Right ventricle myocardium inferior (tissue), 1 donor: ENCODE measurements around the gene PDE1C. TPM values are rescaled to one million over a fixed set of nuclear protein-coding genes. Genes with fewer than 3 reads are reported as not detected.
A peak's percentile ranks its signal among the peaks of the same experiment; 100 is the strongest.
"Not testable (repeated sequence)": the region's sequence is repeated elsewhere in the genome, so short reads cannot be mapped to it uniquely, and the experiment has no call there.

ENCODE experiments used
- ATAC-seq: fragments of 200-7000 bp; cut with Tn5 transposase; one replicate; pipeline ENCODE4 v1.9.1; 2020; ENCODE audit warnings: mild to moderate bottlenecking, moderate library complexity
- DNase-seq: peaks from one replicate; pipeline ENCODE4 v3.0.0; 2021; ENCODE audit errors: missing footprints
- intact Hi-C: fragments of 100-400 bp; cut with DNase I; formaldehyde crosslinking; loops from one replicate; pipeline ENCODE4 v1.11.0; 2022
- total RNA-seq: library from RNA; stranded (reverse); fragmentation: NEBNext Ultra II Directional; extraction: Animal tissue kit (Norgen Biotek cat#: 25700); gene quantifications from one replicate; pipeline ENCODE4 v1.2.1, GENCODE V29; 2021
- donor health status: DM: no; HTN: yes; CAD: no; lungs with severe emphysema.

Gene PDE1C
- total RNA-seq, 1 donor from 2014 or later: 198 TPM

DNA sequence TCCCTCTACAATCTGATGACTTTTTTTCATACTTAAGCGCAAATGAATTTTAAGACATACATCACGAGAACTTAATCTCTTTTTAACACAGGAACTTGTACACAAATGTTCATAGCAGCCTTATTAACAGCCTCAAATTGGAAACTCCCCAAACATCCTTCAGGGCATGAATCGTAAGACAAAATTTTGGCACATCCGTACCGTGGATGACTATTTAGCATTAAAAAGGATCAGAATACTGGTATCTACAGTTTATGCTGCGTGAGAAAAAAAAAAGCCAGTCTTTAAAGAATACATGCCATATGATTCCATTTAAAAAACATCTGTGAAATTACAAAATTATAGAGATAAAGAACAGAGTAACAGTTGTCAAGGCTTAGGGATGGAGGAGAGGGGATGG is 46.8 kb downstream of the PDE1C start:
- intact Hi-C loops: no loop called here
- ATAC-seq: no peak
- no peak for DNase-seq

DNA sequence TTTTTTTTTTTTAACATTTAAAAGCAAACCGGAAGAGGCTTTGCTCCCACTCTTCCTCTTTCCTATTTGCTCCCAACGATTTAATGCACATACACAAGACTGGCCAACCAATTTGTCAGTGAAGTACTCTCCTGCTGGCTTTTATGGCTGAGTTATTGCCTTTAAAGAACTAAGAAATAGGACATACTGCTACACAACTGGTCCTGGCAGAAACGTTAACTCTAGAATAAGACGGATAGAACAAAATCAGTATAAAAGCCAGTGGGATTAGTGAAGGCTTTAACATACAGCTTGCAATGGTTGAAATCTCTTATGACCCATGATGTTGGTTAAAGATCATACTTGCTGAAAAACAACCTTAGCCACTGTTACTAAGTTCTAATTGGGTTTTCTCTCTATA is 47.2 kb downstream of the PDE1C start:
- no peak for ATAC-seq
- DNase-seq: no peak
- intact Hi-C loops: no loop called here

DNA sequence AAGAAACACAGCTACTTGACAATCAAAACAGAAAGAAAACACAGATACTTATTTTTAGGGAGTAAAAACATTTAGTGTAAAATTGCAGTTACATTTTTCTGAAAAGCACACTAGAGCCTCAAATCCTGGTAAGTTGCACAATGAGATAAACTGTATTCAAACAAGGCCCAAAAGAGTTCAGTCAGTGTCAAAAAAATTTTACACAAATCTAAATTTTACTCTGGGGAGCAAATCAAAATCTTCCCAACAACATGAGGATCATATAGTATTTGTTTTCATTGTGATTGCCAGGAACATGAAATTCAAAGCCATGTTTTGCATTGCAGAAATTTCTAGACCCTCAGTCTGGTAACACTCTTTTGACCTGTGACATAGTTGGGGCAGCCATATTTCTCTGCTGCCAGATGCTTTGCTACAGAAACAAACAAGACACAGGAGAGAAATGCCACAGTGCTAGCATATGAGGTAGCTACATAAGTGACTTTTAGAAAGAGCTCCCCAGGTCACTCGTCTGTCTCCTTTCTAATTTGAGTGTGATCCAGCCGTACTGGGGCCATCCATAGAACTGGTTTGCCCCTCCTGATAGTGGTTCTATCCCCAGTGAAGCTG is 49.6 kb downstream of the PDE1C start:
- ATAC-seq (peak; percentile 56), DNase-seq (no peak)
- intact Hi-C loops: no loop called here

DNA sequence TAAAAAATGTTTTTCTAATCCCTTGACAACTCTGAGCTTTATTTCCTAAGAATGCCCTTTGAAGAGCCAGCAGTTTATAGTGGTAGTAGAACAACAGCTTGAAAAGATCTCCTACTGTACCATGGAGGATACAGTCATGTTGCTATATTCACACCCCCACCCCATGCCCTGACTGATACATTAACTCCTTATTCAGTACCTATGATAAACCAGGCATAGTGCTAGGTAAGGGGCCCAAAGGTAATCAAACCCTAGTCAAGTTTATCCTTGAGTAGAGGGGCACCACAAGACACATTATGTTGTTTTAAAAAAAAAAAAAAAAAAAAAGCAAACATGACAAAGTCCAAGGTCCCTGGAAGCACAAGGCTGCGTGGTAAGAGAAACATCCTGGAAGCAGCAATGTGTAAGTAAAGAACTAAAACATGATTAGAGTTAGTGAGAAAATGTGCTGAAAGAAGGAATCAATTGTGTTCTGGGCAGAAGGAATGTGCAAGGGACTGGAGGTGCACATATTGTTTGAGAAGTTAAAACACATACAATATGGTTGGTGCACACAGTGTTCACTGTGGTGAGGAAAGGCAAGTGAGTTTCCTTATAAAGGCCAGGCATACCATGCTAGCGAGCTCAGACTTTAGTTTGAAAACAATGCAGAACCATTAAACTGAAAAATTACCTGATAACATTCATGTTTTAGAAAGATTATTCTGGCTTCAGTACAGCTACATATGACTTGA is 51.2 kb downstream of the PDE1C start:
- ATAC-seq (no peak), DNase-seq (no peak)
- intact Hi-C loops: loop anchor here (5.0 kb wide), 1 partner anchor 37 kb away; no protein-coding TSS in a partner anchor

DNA sequence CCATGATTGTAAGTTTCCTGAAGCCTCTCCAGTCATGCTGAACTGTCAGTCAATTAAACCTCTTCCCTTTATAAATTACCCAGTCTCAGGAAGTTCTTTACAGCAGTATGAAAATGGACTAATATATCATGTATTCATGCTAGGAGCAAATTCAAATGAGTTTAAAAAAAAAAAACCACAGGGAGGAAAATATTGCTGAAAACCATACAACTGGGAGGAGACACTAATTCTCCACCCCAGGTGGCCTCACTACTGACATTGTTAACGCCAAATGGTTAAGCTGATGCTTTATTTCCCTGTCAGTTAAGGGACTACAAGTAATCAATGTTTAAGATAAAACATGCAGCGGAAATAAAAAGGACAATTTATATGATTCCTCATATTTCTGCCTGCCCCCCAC is 55.1 kb downstream of the PDE1C start:
- intact Hi-C loops: loop anchor here (5.0 kb wide), 1 partner anchor 33 kb away; no protein-coding TSS in a partner anchor
- ATAC-seq (no peak), DNase-seq (no peak)

DNA sequence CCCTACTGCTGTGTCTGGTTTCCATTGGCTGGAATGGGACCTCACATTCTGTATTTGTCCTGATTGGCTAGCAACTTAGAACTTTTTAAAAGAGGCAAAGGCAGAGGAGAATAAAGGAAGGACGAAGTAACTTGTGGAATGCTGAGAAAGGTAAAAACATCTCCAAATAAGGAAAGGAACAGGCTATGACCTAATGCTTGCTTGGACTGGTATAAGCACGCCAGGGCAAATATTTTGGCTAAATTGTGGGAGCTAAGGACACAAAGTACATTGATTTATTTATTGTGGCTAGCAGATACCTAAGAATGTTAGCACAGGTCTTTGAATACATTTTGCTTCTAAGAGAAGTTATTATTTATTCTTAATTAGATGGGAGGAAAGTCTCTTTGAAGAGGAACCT is 56.7 kb downstream of the PDE1C start:
- intact Hi-C loops, DNase-seq, ATAC-seq: not testable (repeated sequence)

DNA sequence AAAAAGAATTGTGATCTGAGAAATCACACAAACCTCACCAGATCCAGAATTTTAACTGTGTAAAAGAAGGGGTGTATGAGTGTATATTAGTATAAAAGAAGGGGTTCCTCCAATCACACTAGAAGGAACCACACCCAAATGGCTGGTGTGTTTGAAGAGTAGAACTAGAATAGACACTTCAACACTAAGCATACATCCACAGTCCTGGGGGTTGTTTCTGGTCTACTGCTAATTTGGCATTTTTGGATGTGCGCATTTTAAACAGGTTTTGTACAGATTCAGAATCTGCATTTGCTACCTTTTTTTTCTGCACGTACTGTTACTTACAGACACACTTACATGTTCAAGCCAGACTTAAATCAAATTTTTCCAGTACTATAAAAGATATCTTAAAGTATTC is 64.6 kb downstream of the PDE1C start:
- intact Hi-C loops: no loop called here
- DNase-seq (no peak), ATAC-seq (no peak)

DNA sequence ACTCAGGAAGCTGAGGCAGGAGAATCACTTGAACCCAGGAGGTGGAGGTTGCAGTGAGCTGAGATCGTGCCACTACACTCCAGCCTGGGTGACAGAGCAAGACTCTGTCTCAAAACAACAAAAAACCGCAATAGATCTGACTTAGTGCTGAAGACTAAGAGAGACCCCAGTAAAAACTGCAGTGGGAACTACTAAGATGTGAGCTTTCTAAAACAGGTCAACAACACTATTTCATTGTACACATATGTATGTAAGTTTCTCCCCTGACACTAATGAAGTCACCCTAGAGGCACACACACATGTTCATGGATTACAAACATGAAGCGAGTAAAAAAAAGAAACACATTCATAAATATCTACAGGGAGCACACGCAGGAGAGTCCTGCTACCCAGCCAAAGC is 68.3 kb downstream of the PDE1C start:
- ATAC-seq: no peak
- intact Hi-C loops: no loop called here

DNA sequence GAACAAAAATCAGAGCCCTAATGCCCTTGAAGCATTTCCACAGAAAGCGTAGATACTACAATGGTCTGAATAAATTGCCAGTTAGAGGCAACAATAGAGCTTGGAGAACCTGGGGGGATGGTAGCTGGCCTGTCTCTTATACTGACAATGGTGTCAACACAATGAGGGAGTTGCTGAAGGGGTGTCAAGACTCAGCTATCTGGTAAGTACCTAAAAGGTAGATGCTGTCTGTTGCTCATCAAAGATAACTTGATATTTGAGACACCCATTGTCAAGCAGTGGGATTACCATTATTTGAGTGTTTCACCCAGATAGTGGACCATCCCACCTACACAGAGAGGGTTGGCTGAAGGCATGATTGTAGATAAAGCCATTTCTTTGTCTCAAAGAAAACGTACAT is 72.8 kb downstream of the PDE1C start:
- ATAC-seq (no peak), DNase-seq (no peak)

More for the DNA sequence above, 68.3 kb downstream of the PDE1C start:
- no peak for DNase-seq

DNA sequence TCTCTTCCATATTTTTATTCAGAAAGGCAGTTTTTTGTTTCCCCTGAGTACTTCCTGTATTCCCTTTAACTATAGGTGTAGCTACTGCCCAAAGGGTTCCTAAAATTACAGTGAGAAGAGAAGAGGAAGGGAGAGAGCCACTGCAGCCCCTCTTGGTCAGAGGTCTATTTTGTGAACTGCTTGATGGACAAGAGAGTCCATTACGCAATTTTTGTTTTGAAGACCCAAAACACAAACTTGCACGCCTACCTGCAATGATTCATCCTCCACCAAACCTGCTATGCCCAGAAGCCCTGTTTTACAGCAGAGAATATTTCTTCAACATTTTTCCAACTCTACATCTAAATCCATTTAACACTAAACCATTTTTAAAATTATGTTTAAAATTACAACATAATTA is 75.1 kb downstream of the PDE1C start:
- DNase-seq (no peak), ATAC-seq (no peak)
- intact Hi-C loops: no loop called here

More for the DNA sequence above, 72.8 kb downstream of the PDE1C start:
- intact Hi-C loops: no loop called here

DNA sequence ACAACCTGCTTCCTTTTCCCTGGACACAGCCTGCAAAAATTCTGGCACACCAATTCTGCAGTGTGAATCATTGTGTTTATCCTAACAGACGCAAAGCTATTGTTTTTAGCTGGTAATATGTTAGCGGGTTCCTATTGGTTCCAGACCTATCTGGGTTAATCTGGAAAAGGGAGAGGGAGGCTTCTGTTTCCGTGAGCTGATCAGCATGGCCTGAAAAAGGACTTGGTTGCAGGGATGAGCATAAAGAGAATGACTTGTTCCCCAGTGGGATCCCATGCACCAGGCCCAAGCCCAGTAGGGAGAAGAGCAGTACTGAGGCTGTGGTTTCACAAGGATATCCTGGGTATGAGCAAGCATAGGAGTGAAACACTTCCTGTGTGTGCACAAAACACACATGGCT is 78.4 kb downstream of the PDE1C start:
- ATAC-seq (no peak), DNase-seq (no peak)
- intact Hi-C loops: no loop called here

DNA sequence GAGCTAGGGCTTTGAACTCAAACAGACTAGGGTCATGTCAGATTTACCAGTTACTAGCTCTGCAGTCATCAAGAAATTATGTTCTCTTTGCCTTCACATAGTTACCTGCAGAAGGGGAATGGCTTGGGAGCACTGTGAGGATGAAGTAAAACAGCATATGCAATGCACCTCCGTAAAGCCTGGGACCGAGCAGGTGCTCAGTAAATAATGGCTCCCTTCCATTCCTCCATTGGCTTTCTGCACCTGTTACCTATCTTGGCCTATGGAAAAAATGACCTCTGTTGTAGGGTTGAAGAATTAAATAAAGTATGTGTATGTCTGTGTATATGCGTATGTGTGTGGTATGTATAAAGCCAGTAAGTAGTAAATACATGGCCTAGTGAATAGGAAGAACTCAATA is 78.8 kb downstream of the PDE1C start:
- DNase-seq (no peak), ATAC-seq (no peak)
- intact Hi-C loops: no loop called here

DNA sequence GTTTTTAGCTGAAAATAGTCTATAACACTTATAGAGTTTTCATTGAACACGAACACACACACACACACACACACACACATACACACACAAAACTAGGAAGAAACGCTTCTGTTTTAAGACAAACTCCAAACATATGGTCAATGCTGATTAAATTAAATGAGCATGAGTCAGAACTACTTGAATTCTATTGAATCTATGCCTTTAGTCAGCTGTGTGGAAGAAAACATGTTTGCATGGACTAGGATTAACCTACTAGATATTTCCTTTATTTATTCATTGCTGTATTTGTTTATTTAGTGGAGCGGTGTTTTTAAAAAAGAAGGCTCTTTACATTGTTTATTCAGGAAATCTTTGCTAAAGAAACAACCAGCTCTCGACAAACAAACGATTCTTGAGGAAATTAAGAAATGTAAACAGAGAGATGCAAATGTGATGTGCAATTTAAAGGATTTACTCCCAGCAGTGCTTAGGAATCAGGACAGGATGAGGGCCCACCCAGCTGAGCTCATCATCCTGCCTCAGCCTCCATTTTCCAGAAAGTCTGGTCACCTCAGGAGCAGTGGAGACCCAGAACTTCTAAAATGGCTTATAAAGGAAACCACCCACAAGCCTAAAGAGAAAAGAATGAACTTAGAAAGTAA is 83.2 kb downstream of the PDE1C start:
- ATAC-seq: no peak
- DNase-seq: no peak
- intact Hi-C loops: loop anchor here (10.0 kb wide), 1 partner anchor 168 kb away; no protein-coding TSS in a partner anchor

DNA sequence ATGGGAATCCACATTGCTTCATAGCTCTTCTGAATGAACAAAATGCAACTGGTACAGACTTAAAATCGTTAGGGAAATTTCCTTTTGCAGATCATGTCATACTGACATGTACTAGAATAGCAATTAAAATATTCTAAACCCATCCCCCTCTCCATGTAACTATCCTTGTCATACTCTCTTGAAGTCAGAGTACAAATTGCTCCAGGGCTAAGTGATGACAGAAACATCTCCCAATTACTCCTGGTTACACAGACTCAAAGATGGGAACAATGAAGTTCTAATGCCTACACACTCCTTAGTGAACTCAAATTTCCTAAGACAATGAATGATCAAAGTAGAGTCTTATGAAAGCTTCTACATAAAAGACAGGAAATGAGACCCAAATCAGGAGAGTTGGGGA is 87.2 kb downstream of the PDE1C start:
- intact Hi-C loops: loop anchor here (5.0 to 10.0 kb wide), 3 partner anchors 34 to 172 kb away; no protein-coding TSS in a partner anchor

DNA sequence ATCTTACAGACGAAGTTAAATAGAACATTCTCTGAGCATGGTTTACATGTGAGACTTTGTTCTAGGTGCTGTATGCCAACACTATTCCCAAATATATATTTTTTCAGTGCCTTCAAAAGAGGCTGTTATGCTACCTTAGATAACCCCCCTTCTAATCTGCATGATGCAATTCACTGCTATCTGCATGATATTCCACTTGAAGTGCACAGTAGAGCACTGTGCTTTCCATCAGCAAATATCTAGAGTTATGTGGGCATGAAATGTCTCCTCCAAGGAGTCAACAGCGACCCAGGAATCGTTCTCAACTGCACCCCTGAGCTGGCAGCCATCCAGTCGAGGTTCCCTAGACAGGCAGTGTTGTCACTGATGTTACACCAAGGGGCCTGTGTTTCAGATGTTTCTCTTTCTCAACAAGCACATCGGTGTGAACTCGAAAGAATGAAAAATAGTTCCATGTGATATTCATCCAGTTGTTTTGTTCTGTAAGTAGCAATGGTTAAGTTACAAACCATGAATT is 88.3 kb downstream of the PDE1C start:
- intact Hi-C loops: loop anchor here (5.0 to 10.0 kb wide), 3 partner anchors 35 to 173 kb away; no protein-coding TSS in a partner anchor
- no peak for DNase-seq
- peak; percentile 72 for ATAC-seq

More for the DNA sequence above, 87.2 kb downstream of the PDE1C start:
- peak; percentile 75 for ATAC-seq
- DNase-seq: no peak

DNA sequence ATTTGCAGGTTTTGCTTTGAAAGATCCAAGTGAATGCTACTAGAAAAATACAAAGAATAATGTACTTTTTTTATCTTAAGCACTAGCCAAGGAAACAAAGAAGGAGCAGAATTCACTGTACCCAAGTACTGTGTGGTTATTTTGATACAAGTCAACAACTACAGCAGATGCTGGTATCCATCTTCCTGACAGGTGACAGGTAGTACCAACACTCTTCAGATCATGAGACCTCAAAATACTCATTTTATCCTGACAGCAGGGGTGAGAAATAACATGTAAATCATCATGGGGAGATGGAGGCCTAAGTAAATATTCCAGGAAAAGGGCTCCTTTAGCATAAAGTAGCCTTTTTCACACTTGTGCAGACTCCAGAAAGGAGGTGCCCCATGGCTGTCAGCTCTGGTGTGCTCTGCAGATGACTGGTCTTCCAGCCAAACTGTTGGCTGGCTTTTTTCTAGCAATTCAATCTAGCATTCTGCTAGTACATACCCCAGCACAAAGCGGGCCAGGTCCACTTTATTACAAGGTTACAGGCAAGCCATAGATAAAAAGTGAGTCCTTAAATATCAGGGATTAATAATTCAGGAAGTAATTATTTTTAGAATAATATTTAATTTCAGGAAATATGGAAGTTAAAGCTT is 90.4 kb downstream of the PDE1C start:
- no peak for ATAC-seq
- no peak for DNase-seq
- intact Hi-C loops: loop anchor here (5.0 to 10.0 kb wide), 3 partner anchors 37 to 175 kb away; no protein-coding TSS in a partner anchor

DNA sequence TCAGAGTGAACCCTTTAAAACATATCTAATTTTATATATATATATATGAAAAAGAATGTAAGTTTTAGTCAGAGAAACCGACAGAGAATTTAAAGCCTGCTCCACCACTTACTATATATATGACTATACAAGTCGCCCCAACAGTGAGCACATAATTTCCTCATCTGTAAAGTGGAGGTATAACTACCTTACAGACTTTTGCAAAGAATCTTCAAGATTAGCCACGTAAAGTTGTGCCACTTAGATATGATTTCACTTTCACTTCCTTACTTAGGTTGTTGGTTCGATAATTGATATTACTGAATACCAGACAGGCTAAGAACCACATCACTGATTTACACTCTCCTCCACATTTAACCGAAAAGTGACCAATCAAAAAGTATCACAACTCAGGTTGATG is 94.7 kb downstream of the PDE1C start:
- DNase-seq: no peak
- intact Hi-C loops: no loop called here
- no peak for ATAC-seq

DNA sequence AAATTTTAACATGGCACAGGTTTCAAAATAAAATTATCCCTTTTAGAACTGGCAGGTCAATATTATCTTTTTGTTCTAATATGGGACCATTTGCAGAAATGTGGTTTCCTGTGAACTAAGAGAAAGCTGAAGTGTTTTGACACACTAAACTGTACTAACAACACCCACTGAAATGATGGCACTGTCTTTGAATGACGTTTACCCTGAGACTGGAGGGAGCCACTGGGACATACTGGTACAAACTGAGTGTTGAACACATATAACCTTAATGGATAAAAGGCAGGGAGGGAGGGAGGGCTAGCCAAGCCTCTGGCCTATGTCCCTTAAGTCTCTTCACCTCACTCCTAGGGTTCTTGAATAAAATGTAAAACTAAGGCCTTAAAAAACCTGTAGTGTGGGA is 95.9 kb downstream of the PDE1C start:
- ATAC-seq (no peak), DNase-seq (no peak)
- intact Hi-C loops: no loop called here

DNA sequence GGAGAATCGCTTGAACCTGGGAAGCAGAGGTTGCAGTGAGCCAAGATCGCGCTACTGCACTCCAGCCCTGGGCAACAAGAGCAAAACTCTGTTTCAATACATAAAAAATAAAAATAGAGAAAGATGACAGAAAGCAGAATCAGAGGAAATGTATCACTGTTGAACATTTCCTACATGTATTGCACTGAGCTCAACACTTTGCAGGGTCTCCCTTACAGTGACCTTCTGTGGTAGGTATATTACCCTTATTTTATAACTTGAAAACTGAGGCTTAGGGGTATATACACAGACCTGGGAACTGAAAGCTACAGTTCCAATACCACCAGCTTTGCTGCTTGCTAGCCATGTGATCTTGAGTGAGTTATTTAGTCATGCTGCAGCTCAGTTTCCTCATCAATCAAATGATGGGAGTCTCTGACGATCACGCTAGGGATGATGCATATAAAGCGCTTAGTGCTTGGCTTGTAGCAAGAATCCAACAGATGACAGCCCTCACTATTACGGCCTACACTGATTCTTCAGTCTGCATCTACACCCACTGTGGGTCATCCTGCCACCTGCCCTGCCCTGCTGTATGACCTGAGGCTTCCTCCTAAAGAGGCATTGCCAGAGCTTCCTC is 99.0 kb downstream of the PDE1C start:
- DNase-seq (no peak), ATAC-seq (peak; percentile 13)
- intact Hi-C loops: no loop called here
